Hypothalamus (tissue), 51 donors: ENCODE data around the gene DDX20.
"Not testable (repeated sequence)": the region's sequence is repeated elsewhere in the genome, so short reads cannot be mapped to it uniquely, and the experiment has no call there.

ENCODE experiments used
- DNase-seq, 51 donors: peaks; one replicate each; lab custom pipeline; 2025; lab: John Stamatoyannopoulos, UW

DDX20 gene

GRCh38 chr1:111733183-111733991 is 22.3 kb upstream of the DDX20 start:
- peak in 22 of 51 donors; percentile 17 to 56 (median 35) for DNase-seq

- DNase-seq: no peak
Measured at GRCh38 chr1:111733992-111734341, 21.7 kb upstream of the DDX20 start.

DNA sequence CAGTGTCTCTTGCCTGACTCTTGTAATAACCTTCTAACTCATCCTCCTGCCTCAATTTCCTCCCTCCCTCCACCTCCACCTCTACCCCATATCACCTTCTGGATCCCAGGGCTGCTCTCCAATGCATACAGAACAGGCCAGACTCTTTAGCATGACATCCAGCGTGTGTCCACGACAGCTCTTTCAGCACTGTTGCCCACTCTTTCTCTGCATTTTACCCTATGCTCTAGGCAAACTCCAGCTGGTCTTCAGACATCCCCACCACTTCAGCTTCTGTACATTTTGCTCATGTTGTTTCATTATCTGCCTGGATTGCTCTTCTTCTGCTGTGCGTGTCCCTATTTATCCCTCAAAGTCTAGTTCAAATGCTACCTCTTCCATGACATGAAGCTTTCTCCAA is 21.3 kb upstream of the DDX20 start:
- no peak for DNase-seq

- DNase-seq: no peak
Measured at GRCh38 chr1:111734856-111735255, 20.8 kb upstream of the DDX20 start.

DNA sequence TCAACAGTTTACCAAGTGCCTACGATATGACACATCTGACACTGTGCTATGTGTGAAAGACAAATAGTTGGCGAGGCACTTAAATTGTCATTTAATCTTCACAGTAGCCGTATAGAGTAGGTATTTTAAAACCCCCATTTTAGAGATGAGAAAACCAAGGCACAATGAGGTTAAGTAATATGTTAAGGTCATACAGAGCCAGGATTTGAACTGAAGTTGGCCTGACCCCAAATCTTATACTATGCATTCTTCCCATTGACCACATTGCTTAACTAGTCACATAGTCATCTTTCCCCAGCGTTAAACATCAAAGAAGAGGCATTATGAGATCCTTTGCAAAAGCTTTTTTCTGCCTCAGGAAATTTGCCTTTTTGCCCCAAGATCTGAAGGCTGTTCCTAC is 20.4 kb upstream of the DDX20 start:
- DNase-seq: no peak

- DNase-seq: peak in 7 of 51 donors; percentile 12 to 43 (median 27)
Measured at GRCh38 chr1:111735858-111736544, 19.7 kb upstream of the DDX20 start.

- peak in 42 of 51 donors; percentile 14 to 88 (median 63) for DNase-seq
Measured at GRCh38 chr1:111736548-111737215, 19.0 kb upstream of the DDX20 start.

- peak in 1 of 51 donors; percentile 83 for DNase-seq
Measured at GRCh38 chr1:111737216-111738132, 18.2 kb upstream of the DDX20 start.

DNA sequence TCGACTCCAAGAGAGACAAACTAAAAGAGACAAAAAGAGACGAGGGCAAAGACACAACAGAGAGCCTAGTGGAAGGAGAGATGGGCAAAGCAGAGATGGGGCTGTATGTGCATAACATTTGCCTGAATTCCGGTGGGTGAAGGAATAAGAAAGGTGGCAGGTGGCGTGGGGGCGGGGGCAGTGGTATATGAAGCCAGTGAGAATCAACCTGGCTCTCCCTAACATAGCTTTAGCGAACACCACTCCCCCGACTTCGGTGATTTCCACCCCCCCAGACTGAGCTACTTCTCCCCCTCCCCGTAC is 17.6 kb upstream of the DDX20 start:
- DNase-seq: no peak

DNA sequence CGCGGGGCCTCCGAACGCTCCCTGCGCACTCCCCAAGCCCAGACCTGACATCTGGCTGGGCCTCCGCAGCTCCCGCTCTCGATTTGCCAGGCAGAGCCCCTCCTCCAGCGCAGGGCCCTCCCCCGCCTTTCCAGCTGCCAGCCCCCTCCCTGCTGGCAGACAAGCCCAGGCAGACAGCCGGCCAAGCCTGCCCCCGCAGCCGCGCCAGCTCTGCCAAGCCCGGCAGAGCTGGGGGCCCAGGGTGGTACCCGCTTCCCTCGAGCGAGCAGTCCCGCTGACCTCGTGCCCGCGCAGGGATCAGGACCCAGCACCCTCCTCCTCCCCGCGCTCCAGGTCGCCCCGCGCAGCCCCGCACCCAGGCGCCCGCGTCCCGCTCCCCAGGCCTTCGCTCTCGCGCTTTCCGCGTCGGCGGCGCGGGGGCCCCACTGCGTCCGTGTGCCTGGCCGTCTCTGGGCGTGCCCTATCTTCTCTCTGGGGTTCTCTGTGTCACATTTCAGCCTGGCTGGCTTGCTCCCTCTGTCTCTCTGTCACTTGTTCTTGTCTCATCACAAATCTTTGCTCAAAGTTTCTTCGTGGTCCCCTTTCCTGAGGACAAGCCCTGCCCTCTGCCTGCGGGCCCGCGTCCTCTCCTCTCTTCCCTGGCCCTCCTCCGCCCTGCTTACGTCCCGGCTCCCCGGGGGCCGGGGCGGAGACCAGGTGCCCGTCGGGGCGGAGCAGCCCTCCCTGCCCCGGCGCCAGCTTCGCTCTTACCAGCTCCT is 17.1 kb upstream of the DDX20 start:
- peak in 48 of 51 donors; percentile 10 to 81 (median 64) for DNase-seq

- peak; percentile 48 to 92 (median 81) for DNase-seq
Measured at GRCh38 chr1:111739194-111739924, 16.3 kb upstream of the DDX20 start, which contains the start of gene INKA2. TSS of gene INKA2 (minus strand) at chr1:111739395. CDS start at chr1:111739242, 153 bp downstream.

GRCh38 chr1:111739925-111740765 is 15.6 kb upstream of the DDX20 start:
- peak in 40 of 51 donors; percentile 19 to 77 (median 58) for DNase-seq

DNA sequence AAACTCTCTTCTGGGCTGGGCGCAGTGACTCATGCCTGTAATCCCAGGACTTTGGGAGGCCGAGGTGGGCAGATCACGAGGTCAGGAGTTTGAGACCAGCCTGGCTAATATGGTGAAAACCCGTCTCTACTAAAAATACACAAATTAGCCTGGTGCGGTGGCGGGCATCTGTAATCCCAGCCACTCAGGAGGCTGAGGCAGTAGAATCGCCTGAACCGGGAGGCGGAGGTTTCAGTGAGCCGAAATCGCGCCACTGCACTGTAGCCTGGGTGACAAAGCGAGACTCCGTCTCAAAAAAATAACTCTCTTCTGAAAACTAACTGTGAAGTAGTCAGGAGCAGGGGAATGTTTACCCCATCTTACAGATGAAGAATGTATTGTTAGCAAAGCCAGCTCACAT is 13.4 kb upstream of the DDX20 start:
- not testable (repeated sequence) for DNase-seq

- peak in 1 of 51 donors; percentile 23 for DNase-seq
Measured at GRCh38 chr1:111742938-111743549, 12.7 kb upstream of the DDX20 start.

DNA sequence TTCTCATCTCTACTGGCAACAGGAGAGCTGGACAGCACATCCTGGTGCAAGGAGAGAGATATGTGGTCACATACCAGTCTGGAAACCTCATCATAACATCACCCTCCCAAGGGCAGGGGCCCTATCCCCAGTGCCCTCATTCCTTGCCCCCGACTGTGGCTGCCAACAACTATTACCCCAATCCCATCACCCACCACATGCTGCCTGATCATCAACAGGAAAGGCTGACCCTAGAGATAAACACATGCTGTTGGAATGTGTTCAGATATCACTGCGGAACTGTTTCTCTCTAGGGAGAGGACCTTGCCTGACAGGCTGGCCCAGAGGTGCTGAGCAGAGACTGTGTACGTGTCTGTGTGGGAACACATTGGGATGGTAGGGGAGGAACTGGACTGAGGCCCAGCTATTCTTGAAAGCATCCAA is 12.0 kb upstream of the DDX20 start:
- DNase-seq: no peak

GRCh38 chr1:111745675-111746613 is 9.8 kb upstream of the DDX20 start:
- DNase-seq: peak in 1 of 51 donors; percentile 31
